ENCODE results near the gene MAP3K19. TPM values are rescaled to one million over a fixed set of nuclear protein-coding genes. Genes with fewer than 3 reads are reported as not detected.
"Not testable (repeated sequence)": the region's sequence is repeated elsewhere in the genome, so short reads cannot be mapped to it uniquely, and the experiment has no call there.

MAP3K19 gene, protein sequence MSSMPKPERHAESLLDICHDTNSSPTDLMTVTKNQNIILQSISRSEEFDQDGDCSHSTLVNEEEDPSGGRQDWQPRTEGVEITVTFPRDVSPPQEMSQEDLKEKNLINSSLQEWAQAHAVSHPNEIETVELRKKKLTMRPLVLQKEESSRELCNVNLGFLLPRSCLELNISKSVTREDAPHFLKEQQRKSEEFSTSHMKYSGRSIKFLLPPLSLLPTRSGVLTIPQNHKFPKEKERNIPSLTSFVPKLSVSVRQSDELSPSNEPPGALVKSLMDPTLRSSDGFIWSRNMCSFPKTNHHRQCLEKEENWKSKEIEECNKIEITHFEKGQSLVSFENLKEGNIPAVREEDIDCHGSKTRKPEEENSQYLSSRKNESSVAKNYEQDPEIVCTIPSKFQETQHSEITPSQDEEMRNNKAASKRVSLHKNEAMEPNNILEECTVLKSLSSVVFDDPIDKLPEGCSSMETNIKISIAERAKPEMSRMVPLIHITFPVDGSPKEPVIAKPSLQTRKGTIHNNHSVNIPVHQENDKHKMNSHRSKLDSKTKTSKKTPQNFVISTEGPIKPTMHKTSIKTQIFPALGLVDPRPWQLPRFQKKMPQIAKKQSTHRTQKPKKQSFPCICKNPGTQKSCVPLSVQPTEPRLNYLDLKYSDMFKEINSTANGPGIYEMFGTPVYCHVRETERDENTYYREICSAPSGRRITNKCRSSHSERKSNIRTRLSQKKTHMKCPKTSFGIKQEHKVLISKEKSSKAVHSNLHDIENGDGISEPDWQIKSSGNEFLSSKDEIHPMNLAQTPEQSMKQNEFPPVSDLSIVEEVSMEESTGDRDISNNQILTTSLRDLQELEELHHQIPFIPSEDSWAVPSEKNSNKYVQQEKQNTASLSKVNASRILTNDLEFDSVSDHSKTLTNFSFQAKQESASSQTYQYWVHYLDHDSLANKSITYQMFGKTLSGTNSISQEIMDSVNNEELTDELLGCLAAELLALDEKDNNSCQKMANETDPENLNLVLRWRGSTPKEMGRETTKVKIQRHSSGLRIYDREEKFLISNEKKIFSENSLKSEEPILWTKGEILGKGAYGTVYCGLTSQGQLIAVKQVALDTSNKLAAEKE (N-terminal part only)
- total RNA-seq, result not detected
- long read RNA-seq, donor 1, result 0 reads
- long read RNA-seq, donor 2, result 0 reads

DNA sequence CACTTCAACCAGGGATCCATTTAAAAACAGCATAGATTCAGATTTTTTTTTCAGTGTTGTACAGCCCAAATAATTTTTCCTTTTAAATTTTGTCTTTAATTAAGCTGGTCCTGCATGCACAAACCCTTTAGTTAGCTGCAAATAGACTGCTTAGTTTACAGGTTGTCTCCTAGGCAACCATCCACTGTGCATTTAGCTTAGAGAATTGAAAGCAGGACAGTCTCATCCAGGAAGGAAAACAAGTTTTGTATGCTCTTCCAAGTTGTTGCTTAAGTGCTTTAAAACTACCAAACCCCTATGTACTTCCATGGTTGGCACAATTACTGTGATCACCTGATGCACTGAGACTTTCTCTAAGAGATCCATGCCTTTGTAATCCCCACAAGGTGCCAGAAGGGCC is at the start of gene MAP3K19:
TSS of gene MAP3K19 (minus strand) at position 148 of the 400 bp plus-strand sequence. CDS start 22,800 bp downstream, outside the sequence.
- intact Hi-C loops (cut with DNase I), result no loop called here
- DNase-seq (ENCODE audit: low spot score), result no peak

DNA sequence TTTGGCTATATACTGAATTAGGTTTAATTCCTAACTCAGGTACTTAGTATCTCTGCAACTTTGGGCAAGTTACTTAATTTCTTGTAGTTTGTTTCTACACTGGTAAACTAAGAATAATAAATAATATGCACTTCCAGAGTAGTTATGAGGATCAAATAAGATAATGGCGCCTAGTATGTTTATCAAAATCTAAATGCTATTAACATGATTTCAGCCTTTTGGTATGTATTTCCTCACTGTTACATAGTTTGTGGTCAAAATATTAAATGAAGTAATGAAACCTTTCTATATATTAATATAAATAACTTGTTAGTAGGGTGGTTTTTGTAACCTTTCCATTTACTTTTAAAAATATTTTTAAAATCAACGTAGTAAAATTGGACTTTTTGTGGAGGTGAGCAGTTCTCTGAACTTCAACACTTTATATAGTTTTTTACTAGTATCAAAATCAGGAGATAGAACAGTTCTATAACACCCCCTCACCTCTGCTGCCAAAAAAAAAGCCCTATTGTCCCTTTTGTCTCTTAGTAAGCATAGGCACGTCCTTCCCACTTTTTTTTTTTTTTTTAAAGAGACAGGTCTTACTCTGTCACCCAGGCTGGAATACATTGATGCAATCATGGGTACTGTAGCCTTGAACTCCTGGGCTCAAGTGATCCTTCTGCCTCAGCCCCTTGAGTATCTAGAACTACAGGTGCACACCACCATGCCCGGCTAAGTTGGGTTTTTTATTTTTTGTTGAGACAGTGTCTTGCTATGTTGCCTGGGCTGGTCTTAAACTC is 49.6 kb upstream of the MAP3K19 start:
- no peak for DNase-seq (ENCODE audit: low spot score)
- intact Hi-C loops (cut with DNase I), result no loop called here

DNA sequence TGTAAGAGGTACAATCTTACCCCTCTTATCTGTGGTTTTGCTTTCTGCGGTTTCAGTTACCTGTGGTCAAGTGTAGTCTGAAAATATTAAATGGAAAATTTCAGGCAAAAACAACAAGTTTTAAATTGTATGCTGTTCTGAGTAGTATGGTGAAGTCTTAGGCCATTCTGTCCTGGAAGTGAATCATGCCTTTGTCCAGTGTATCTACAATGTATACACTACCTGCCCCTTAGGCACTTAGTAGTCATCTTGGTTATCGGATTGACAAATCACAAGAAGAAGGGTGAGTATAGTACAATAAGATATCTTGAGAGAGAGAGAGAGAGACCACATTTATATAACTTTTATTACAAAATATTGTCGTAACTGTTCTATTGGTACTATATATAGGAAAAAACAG is 48.3 kb upstream of the MAP3K19 start:
- no peak for DNase-seq (ENCODE audit: low spot score)
- intact Hi-C loops (cut with DNase I), result no loop called here

DNA sequence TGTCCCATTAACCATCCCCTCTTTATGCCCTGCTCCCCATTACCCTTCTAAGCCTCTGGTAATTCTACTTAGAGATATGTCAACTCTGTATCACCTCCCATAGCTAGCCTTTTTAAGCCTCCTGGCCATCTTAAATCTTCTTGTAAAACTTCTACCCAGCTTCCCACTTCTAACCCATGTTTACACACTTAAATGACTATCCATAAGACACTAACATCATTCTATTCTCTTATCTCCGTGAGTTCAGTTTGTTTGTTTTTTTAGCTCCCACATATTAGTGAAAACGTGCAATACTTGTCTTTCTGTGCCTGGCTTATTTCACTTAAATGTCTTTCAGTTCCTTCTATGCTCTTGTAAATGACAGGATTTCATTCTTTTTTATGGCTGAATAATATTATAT is 47.3 kb upstream of the MAP3K19 start:
- intact Hi-C loops (cut with DNase I), result no loop called here

DNA sequence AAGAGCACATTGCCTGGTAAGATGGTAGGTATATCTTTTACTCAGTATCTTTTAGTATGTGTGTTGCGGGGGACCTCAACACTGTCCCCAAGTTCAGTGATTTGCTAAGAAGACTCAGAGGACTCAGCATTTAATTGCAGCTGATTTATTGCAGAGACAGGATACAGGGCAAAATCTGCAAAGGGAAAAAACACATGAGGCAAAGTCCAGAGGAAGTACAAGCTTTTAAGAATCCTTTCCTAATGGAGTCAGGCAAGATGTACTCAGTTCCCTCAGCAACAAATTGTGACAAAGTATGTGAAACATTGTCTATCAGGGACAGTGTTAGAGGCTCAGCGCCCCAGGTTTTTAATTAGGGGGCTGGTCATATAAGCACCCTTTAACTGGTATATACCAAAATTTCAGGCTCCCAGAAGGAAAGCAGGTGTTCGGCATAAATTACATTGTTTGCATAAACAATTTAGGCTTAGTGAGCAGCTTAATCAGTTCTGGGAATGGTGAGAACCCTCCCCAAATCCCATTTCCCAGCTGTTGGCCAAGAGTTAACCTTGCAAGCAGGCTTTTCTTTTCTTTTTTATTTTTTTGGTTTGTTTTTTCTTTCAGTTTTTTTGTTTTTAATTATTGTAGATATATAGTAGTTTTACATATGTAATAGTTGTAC is 46.6 kb upstream of the MAP3K19 start:
- no peak for DNase-seq (ENCODE audit: low spot score)
- intact Hi-C loops (cut with DNase I), result no loop called here

More for the DNA sequence above, 47.3 kb upstream of the MAP3K19 start:
- no peak for DNase-seq (ENCODE audit: low spot score)

DNA sequence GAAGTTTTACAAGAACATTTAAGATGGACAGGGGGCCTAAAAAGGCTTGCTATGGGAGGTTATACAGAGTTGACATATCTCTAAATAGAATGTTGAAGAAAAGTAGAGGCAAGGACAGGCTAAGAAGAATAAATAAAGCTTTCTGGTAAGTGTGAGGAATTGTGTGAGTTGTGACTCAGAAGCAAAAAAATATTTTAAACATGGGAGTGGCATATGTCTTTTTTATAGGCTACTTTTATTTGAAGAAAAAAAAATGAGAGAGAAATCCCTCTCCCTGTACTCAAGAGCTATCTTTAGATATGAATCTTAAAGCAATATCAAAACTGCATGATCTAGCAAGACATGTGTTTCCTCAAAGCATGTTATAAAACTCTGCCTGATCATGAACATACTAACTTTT is 45.9 kb upstream of the MAP3K19 start:
- intact Hi-C loops (cut with DNase I), result no loop called here
- DNase-seq (ENCODE audit: low spot score), result no peak

DNA sequence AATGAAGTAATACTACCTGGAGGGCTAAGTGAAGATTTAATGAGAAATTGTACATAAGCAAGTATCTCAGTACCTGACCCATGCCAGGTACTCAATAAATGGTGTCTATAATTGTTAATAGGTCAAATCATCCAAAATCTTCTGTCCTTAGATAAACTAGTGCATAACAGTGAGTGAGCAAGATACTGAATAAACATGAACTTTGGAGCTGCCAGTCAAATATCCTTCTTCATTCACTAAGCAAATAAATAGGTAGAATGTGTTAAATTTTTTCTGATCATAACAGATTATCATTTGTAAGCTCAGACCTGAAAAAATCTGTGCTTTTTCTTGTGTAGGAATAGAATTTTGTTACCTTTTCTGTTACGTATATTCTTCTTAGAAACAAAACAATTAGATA is 44.4 kb upstream of the MAP3K19 start:
- no peak for DNase-seq (ENCODE audit: low spot score)
- intact Hi-C loops (cut with DNase I), result no loop called here

DNA sequence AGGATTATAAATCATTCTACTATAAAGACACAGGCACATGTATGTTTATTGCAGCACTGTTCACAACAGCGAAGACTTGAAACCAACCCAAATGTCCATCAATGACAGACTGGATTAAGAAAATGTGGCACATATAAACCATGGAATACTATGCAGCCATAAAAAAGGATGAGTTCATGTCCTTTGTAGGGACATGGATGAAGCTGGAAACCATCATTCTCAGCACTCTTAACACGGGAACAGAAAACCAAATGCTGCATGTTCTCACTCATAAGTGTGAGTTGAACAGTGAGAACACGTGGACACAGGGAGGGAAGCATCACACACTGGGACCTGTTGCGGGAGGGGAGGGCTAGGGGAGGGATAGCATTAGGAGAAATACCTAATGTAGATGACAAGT is 42.4 kb upstream of the MAP3K19 start:
- not testable (repeated sequence) for DNase-seq (ENCODE audit: low spot score)

DNA sequence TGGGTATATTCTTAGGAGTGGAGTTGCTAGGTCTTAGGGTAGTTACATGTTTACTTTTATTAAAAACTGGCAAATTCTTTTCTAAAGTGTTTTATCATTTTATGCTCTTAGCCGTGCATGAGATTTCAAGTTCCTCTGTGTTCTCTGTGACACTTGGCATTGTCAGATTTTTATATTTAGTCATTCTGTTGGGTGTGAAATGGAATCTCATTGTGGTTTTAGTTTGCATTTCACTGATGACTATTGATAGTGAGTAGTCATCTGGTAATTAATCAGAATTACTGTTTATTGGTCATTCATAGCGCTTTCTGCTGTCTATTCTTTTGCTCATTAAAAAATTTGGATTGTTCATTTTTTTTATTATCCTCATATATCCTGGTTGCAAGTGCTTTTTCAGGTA is 39.0 kb upstream of the MAP3K19 start:
- intact Hi-C loops (cut with DNase I), result no loop called here

More for the DNA sequence above, 42.4 kb upstream of the MAP3K19 start:
- intact Hi-C loops (cut with DNase I), result not testable (repeated sequence)

DNA sequence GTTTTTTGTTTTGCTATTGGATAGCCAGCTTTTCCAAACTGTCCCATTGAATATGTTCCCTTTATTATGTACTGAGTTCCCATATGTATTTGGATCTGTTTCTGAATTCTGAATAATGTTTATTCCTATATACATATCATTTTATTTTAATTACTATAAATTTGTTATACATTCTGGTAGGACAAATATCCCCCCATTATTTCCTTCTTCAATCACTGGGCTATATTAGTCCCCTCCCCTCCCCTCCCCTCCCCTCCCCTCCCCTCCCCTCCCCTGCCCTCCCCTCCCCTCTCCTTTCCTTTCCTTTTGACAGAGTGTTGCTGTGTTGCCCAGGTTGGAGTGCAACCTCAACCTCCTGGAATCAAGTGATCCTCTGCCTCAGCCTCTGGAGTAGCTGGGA is 31.2 kb upstream of the MAP3K19 start:
- intact Hi-C loops (cut with DNase I), result no loop called here
- no peak for DNase-seq (ENCODE audit: low spot score)

More for the DNA sequence above, 39.0 kb upstream of the MAP3K19 start:
- DNase-seq (ENCODE audit: low spot score), result no peak

DNA sequence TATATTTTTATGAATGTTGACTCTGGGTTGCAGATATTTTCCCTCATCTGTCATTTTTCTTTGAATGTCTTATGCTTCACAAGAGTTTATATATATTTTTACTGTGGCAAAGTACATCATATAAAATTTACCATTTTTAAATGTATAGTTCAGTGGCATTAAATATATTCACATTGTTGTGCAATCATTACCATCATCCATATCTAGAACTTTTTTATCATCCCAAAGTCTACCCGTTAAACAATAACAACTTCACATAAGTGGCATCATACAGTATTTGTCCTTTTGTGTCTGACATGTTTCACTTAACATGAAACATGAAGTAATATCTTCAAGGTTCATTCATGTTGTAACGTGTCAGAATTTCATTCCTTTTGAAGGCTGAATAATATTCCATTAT is 29.3 kb upstream of the MAP3K19 start:
- no peak for DNase-seq (ENCODE audit: low spot score)
- intact Hi-C loops (cut with DNase I), result no loop called here

DNA sequence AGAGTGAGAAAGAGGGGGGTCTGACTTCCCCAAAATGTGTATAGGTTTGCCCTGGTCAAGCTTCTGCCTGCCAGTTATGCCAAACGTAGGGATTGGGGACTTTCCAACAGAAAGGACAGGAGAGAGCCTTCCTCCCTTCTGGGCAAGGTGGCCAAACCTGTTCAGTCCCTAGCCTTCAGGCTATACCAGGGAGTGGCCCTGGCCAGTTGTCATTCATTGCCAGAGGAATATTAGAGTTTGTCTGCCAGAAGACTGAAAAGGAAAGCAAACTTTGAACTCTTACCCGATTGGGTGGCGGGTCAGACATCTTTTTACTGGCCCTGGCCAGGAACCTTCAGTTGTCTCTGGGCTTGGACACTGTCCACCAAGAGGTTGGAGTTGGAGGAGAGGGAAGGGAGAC is 27.0 kb upstream of the MAP3K19 start:
- no peak for DNase-seq (ENCODE audit: low spot score)
- intact Hi-C loops (cut with DNase I), result no loop called here

DNA sequence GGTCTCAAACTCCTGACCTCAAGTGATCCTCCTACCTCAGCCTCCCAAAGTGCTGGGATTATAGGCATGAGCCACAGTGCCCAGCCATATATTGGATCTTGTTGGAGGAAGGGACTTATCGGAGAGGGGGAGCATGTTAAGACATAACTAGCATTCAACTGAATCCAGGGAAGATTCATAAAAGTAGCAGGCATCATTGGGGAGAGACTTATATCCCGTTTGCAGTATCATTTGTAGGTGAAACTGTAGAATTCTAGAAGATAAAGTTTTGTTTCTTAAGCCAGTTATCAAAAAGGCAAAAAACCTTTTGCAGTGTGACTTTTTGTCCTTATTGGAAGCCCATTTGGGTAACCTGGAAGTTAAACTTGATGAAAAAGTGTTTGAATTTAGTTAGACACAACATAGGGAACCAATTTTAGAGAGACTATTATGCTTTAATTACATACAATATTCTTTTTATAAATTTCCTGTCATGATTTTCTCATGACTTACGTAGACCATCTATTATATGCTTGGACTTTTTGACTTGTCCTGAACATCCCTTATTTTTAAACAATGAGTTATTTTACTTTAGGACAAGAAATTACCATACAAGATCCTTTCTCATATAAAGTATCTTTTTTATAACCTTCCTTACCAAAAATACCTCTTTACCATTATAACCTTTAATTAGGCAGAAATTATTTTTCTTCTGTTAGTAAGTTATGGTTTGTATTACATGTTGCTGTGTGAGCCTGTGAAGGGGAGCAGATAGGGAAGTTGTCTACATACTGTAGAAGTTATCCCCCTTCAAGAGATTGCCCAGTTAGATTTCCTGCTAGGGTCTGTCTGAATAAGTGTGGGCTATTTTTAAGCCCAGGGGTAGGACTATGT is 25.1 kb upstream of the MAP3K19 start:
- DNase-seq (ENCODE audit: low spot score), result no peak
- intact Hi-C loops (cut with DNase I), result no loop called here

DNA sequence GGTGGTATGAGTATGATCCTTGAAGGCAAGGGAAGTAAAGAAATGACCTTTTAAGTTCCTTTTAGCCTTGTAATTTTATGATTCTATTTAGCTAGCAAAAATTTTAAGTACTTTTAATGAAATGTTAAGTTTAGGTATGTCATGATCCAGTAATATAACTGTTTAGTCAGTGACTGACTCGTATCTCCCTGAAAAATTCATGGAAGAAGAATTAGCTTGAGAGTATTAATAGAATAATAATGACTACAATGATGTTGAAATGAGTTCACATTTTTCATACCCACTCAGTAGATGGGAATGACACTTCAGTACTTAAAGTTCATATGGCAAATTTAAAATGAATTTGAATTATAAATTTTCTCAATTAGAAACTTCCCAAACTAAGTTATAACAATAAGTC is 19.5 kb upstream of the MAP3K19 start:
- DNase-seq (ENCODE audit: low spot score), result no peak
- intact Hi-C loops (cut with DNase I), result no loop called here

DNA sequence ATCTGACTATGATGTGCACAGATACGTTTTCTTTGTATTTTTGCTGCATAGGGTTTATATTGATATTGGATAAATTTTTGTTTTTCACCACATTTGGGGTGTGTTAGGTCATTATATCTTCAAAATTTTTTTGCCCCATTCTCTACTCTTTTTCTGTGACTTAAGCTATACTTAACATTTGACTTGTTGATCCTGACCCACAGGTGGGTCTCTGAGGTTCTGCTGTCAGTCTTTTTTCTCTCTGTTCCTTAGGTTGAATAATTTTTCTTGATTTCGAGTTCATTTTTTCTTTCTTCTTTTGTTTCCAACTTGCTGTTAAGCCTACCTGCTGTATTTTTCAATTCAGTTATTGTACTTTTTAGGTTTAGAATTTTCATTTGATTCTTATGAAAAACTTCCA is 16.9 kb upstream of the MAP3K19 start:
- intact Hi-C loops (cut with DNase I), result no loop called here
- no peak for DNase-seq (ENCODE audit: low spot score)

DNA sequence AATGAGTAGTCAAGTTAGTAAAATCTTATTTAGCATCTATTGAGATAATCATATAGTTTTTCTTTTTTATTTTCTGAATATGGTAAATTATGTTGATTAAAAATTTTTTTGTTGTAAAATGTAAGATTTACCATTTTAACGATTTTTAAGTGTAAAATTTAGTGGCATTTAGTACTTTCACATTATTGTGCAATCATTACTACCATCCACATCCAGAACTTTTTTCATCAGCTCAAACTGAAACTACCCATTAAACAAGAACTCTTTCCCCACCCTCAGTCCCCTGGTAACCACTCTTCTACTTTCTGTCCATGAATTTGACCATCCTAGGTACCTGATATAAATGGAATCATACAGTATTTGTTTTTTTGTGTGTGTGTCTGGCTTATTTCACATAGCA is 16.0 kb upstream of the MAP3K19 start:
- DNase-seq (ENCODE audit: low spot score), result no peak
- intact Hi-C loops (cut with DNase I), result no loop called here

DNA sequence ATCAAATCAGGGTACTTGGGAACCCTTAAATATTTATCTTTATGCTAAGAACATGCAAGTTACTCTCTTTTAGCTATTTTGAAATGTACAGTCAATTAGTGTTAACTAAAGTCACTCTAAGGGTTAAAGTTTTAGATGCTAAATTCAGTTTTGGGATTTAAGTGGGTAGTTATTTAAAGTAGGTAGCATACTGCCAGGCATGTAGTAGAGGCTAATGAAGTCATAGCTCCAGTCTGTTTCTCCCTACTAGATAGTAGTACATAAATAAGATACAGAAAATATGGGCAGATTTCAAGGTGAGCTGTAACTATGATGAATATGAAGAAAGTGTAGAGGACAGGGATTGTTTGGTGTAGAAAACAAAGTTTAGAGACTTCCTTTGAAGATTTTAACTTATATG is 12.3 kb upstream of the MAP3K19 start:
- no peak for DNase-seq (ENCODE audit: low spot score)
- intact Hi-C loops (cut with DNase I), result no loop called here

DNA sequence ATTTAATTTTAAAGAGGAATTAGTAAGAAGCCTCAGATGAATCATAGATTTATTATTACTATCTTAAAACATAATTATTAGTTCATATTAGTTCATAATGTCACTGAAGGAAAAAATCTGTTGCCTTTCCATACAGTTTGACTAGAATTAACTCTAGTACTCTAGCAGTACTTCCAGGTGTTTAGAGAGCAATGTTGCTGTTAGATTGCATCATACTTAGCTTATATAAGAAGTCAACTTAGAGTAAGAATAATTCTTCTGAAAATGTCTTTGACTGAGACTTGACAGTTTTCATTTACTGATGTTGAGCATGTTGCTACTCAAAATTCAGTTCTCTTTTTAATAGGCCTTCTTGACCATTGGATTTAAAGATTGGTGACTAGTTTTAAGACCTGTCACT is 9.5 kb upstream of the MAP3K19 start:
- intact Hi-C loops (cut with DNase I), result no loop called here
- no peak for DNase-seq (ENCODE audit: low spot score)

Data from posterior vena cava (tissue), 2 donors.